HCT116 (cell line): ENCODE measurements around the gene ZNF384. TPM values are rescaled to one million over a fixed set of nuclear protein-coding genes. Genes with fewer than 3 reads are reported as not detected.

Experiments used
- ATAC-seq: fragments of 200-7000 bp; cut with Tn5 transposase; 2 replicates; pipeline ENCODE4 v1.9.1; 2020; ENCODE audit warnings: mild to moderate bottlenecking, moderate library complexity
- BruUV-seq: library from RNA; stranded (reverse); fragments of 400-500 nt; replicated peaks from 2 replicates; lab custom pipeline; 2021; lab: Mats Ljungman, UMichigan
- CTCF ChIA-PET: fragments of 300-600 bp; sonication (Branson Sonifier 250); formaldehyde crosslinking; loops from one replicate; lab custom pipeline; 2021; ENCODE audit warnings: antibody characterized with exemption; lab: Charles Lee
- POLR2A ChIA-PET: fragments of 300-600, 350-600 bp; sonication (Branson Sonifier 250); formaldehyde crosslinking; loops from one replicate; lab custom pipeline; 2021; ENCODE audit warnings: antibody characterized with exemption; lab: Charles Lee
- RAD21 ChIA-PET, 2 experiments: fragments of 300-600 bp; sonication (Branson Sonifier 250); formaldehyde crosslinking; loops; one replicate each; lab custom pipeline; 2023; ENCODE audit warnings: low total read pairs in 2 of 2; ENCODE audit not compliant: uncharacterized antibody in 2 of 2, unreplicated experiment in 2 of 2, low non-redundant PET in 1 of 2; lab: Charles Lee
- DNase-seq: peaks from one replicate; pipeline ENCODE4 v3.0.0-alpha.2; 2010; ENCODE audit warnings: low read depth, low spot score
- H2AFZ ChIP-seq: fragments of 200-600 bp; shearing (Covaris generic), sonication (generic); 2 replicates; pipeline ENCODE4 v1.6.1; 2017; ENCODE audit warnings: low read depth, mixed run types, mixed read lengths, antibody characterized with exemption, low read length; ENCODE audit not compliant: poor library complexity, severe bottlenecking
- H3K27ac ChIP-seq: 2 replicates; pipeline ENCODE4 v1.5.1; 2012; ENCODE audit warnings: low read depth, low read length
- H3K27me3 ChIP-seq: fragments of 200-600 bp; sonication (generic); 2 replicates; pipeline ENCODE4 v1.6.1; 2016; ENCODE audit warnings: mixed run types, low read length, mixed read lengths; ENCODE audit not compliant: insufficient read depth
- H3K36me3 ChIP-seq, 2 experiments: fragments of 200-500 bp in 1 of 2; fragments of 200-600 bp in 1 of 2; sonication (Bioruptor generic) in 1 of 2; sonication (generic) in 1 of 2; 2 replicates each; pipeline versions ENCODE4 v1.5.1 to v1.6.1; 2014 to 2016; ENCODE audit warnings: low read length in 2 of 2, inconsistent platforms in 1 of 2, mixed read lengths in 1 of 2, mixed run types in 1 of 2; ENCODE audit not compliant: insufficient read depth in 2 of 2, control insufficient read depth in 1 of 2
- H3K4me1 ChIP-seq, 2 experiments: fragments of 200-600 bp in 1 of 2; sonication (generic) in 1 of 2; 2 replicates each; pipeline versions ENCODE4 v1.5.1 to v1.6.1; 2012 to 2017; ENCODE audit warnings: low read length in 2 of 2, inconsistent platforms in 1 of 2, mild to moderate bottlenecking in 1 of 2, mixed read lengths in 1 of 2, mixed run types in 1 of 2, moderate library complexity in 1 of 2; ENCODE audit not compliant: insufficient read depth in 2 of 2, control insufficient read depth in 1 of 2
- H3K4me2 ChIP-seq: fragments of 200-600 bp; sonication (generic); 2 replicates; pipeline ENCODE4 v1.6.1; 2017; ENCODE audit warnings: mixed run types, low read length, mixed read lengths
- H3K4me3 ChIP-seq, 2 experiments: fragments of 200-600 bp in 1 of 2; sonication (generic) in 1 of 2; replicated peaks in 1 of 2; 2 replicates each; pipeline ENCODE4 v1.5.1; 2011 to 2016; ENCODE audit warnings: low read length in 2 of 2, control low read depth in 1 of 2, low read depth in 1 of 2, mild to moderate bottlenecking in 1 of 2, mixed read lengths in 1 of 2, mixed run types in 1 of 2
- H3K79me2 ChIP-seq: fragments of 200-600 bp; sonication (generic); 2 replicates; pipeline ENCODE4 v1.6.1; 2017; ENCODE audit warnings: mild to moderate bottlenecking, mixed run types, low read length, moderate library complexity, mixed read lengths; ENCODE audit not compliant: insufficient read depth
- H3K9ac ChIP-seq: fragments of 200-600 bp; sonication (generic); 2 replicates; pipeline ENCODE4 v1.6.1; 2016; ENCODE audit warnings: low read length, mixed read lengths
- H3K9me2 ChIP-seq: fragments of 200-600 bp; sonication (generic), shearing (Covaris generic); 2 replicates; pipeline ENCODE4 v1.6.1; 2017; ENCODE audit warnings: mixed run types, mild to moderate bottlenecking, moderate library complexity; ENCODE audit not compliant: insufficient read depth
- H3K9me3 ChIP-seq, 2 experiments: fragments of 200-500 bp in 1 of 2; fragments of 200-600 bp in 1 of 2; sonication (Bioruptor generic) in 1 of 2; sonication (generic) in 1 of 2; 2 replicates each; pipeline ENCODE4 v1.6.1; 2014 to 2017; ENCODE audit warnings: low read length in 2 of 2, mixed read lengths in 2 of 2, inconsistent platforms in 1 of 2, low read depth in 1 of 2, mild to moderate bottlenecking in 1 of 2, mixed run types in 1 of 2, moderate library complexity in 1 of 2; ENCODE audit not compliant: control insufficient read depth in 1 of 2, insufficient read depth in 1 of 2
- H4K20me1 ChIP-seq: fragments of 200-600 bp; sonication (generic), shearing (Covaris generic); 2 replicates; pipeline ENCODE4 v1.6.1; 2017; ENCODE audit warnings: mixed run types, mild to moderate bottlenecking, moderate library complexity; ENCODE audit not compliant: insufficient read depth
- CEBPB ChIP-seq: IDR thresholded peaks from 2 replicates; pipeline ENCODE4 v1.6.1; 2012; ENCODE audit warnings: low read depth
- ELF1 ChIP-seq: IDR thresholded peaks from 2 replicates; pipeline ENCODE4 v1.6.1; 2012; ENCODE audit warnings: low read depth, borderline replicate concordance
- EZH2 ChIP-seq: fragments of 200-600 bp; sonication (generic); IDR thresholded peaks from 2 replicates; pipeline ENCODE4 v1.6.1; 2017; ENCODE audit warnings: antibody characterized with exemption, mixed run types
- EZH2phosphoT487 ChIP-seq: fragments of 200-600 bp; IDR thresholded peaks from 2 replicates; pipeline ENCODE4 v1.6.1; 2018; ENCODE audit warnings: antibody characterized with exemption, borderline replicate concordance
- FOSL1 ChIP-seq: IDR thresholded peaks from 2 replicates; pipeline ENCODE4 v1.6.1; 2012; ENCODE audit warnings: low read depth
- JUND ChIP-seq: IDR thresholded peaks from 2 replicates; pipeline ENCODE4 v1.6.1; 2012
- MAX ChIP-seq: IDR thresholded peaks from 2 replicates; pipeline ENCODE4 v1.6.1; 2012
- POLR2A ChIP-seq: IDR thresholded peaks from 2 replicates; pipeline ENCODE4 v1.7.0; 2011; ENCODE audit warnings: borderline replicate concordance; ENCODE audit not compliant: insufficient read depth, insufficient read length; ENCODE audit errors: extremely low read depth
- POLR2AphosphoS5 ChIP-seq: IDR thresholded peaks from 2 replicates; pipeline ENCODE4 v1.6.1; 2011; ENCODE audit warnings: mild to moderate bottlenecking, low read depth, low read length, moderate library complexity
- RAD21 ChIP-seq: IDR thresholded peaks from 2 replicates; pipeline ENCODE4 v1.6.1; 2012; ENCODE audit warnings: low read depth, mild to moderate bottlenecking
- REST ChIP-seq: IDR thresholded peaks from 2 replicates; pipeline ENCODE4 v1.6.1; 2012; ENCODE audit warnings: low read depth
- SP1 ChIP-seq: IDR thresholded peaks from 2 replicates; pipeline ENCODE4 v1.6.1; 2012; ENCODE audit warnings: low read depth
- SRF ChIP-seq: IDR thresholded peaks from 2 replicates; pipeline ENCODE4 v1.6.1; 2012; ENCODE audit warnings: low read depth
- TCF7L2 ChIP-seq: IDR thresholded peaks from 2 replicates; pipeline ENCODE4 v1.7.0; 2011; ENCODE audit warnings: borderline replicate concordance, inconsistent platforms; ENCODE audit not compliant: insufficient read depth, insufficient read length; ENCODE audit errors: extremely low read depth
- YY1 ChIP-seq: IDR thresholded peaks from 2 replicates; pipeline ENCODE4 v1.6.1; 2011; ENCODE audit warnings: low read length, low read depth, moderate library complexity, mild to moderate bottlenecking; ENCODE audit not compliant: insufficient replicate concordance; ENCODE audit errors: extremely low read depth
- ZBTB33 ChIP-seq: IDR thresholded peaks from 2 replicates; pipeline ENCODE4 v1.6.1; 2011; ENCODE audit warnings: mild to moderate bottlenecking, low read length, moderate library complexity; ENCODE audit not compliant: insufficient replicate concordance; ENCODE audit errors: extremely low read depth
- ZFX ChIP-seq: fragments of 450-650 bp; IDR thresholded peaks from 2 replicates; pipeline ENCODE4 v1.6.1; 2017
- ZNF274 ChIP-seq: fragments of 200-500 bp; sonication (Bioruptor generic); IDR thresholded peaks from 2 replicates; pipeline ENCODE4 v1.6.1; 2014; ENCODE audit warnings: mild to moderate bottlenecking, low read depth, low read length, inconsistent platforms
- intact Hi-C: fragments of 100-400 bp; cut with micrococcal nuclease; formaldehyde crosslinking; loops from 2 replicates; pipeline ENCODE4 v1.10.0; 2022
- total RNA-seq: library from RNA; stranded (reverse); gene quantifications from one replicate; pipeline ENCODE4 v1.2.1, GENCODE V29; 2021; ENCODE audit not compliant: unreplicated experiment

ZNF384 gene
- total RNA-seq, 1 experiment from 2014 or later = 73.4 TPM

GRCh38 chr12:6650832-6651231, 38.3 kb downstream of the ZNF384 start:
- ChIA-PET RAD21 (no interaction called here), POLR2A (no interaction called here), CTCF (no interaction called here)
- DNase-seq (no peak), ATAC-seq (no peak)
- Histone ChIP-seq H3K9me3 (no peaks in the 10 kb centered on the region), H3K9me2 (no peaks in the 10 kb centered on the region), H3K36me3 (peaks cover 9 to 10% of the 10 kb centered on the region in 2 experiments; a peak in 2 of 4 replicates), H3K79me2 (no peaks in the 10 kb centered on the region), H3K4me3 (no peak overlapping the region), H3K4me1 (no peaks in the 10 kb centered on the region), H3K27ac (no peak overlapping the region), H3K9ac (no peak overlapping the region), H3K4me2 (no peak overlapping the region), H2AFZ (no peak overlapping the region)
- intact Hi-C loops = no loop called here
- BruUV-seq = no TSS peak
- TF ChIP-seq POLR2A (no peak), EZH2phosphoT487 (no peak), MAX (no peak), SRF (no peak), ZFX (no peak), TCF7L2 (no peak), YY1 (no peak), FOSL1 (no peak), REST (no peak), POLR2AphosphoS5 (no peak), CEBPB (no peak), ZNF274 (no peak), SP1 (no peak), ELF1 (no peak), JUND (no peak), EZH2 (no peak), ZBTB33 (no peak), RAD21 (no peak)
- TF ChIP-seq, all 23 proteins: peak for 0
- no peaks in the 10 kb centered on the region for H4K20me1 ChIP-seq
- no peaks in the 10 kb centered on the region for H3K27me3 ChIP-seq
